ENCODE measurements around the gene CISH. TPM values are rescaled to one million over a fixed set of nuclear protein-coding genes. Genes with fewer than 3 reads are reported as not detected.

The CISH gene
- total RNA-seq, 1 donor from 2014 or later = 10.6 TPM

GRCh38 chr3:50617911-50618481, 6.4 kb upstream of the CISH start:
- ATAC-seq = no peak
- DNase-seq (ENCODE audit: low spot score) = no peak
- intact Hi-C loops (cut with DNase I) = no loop called here

- DNase-seq (ENCODE audit: low spot score) (no peak), ATAC-seq (peak; percentile 2)
- intact Hi-C loops (cut with DNase I) = no loop called here
Observed at GRCh38 chr3:50617096-50617791, 5.7 kb upstream of the CISH start, which contains the start of gene MAPKAPK3. Gene MAPKAPK3 (plus strand): TSS chr3:50617151. CDS start chr3:50617566, 415 bp downstream.

GRCh38 chr3:50616770-50617095, 5.2 kb upstream of the CISH start:
- intact Hi-C loops (cut with DNase I) = no loop called here
- DNase-seq (ENCODE audit: low spot score) (peak; percentile 97), ATAC-seq (peak; percentile 85)

- intact Hi-C loops (cut with DNase I) = no loop called here
- ATAC-seq (peak; percentile 70), DNase-seq (ENCODE audit: low spot score) (peak; percentile 89)
Observed at GRCh38 chr3:50616003-50616769, 4.6 kb upstream of the CISH start.

GRCh38 chr3:50615190-50615589, 3.6 kb upstream of the CISH start:
- intact Hi-C loops (cut with DNase I) = no loop called here
- no peak for ATAC-seq
- DNase-seq (ENCODE audit: low spot score) = no peak

- intact Hi-C loops (cut with DNase I) = no loop called here
- ATAC-seq (no peak), DNase-seq (ENCODE audit: low spot score) (no peak)
Observed at GRCh38 chr3:50612970-50613846, 1.6 kb upstream of the CISH start.

- DNase-seq (ENCODE audit: low spot score) (no peak), ATAC-seq (no peak)
- intact Hi-C loops (cut with DNase I) = no loop called here
Observed at GRCh38 chr3:50612234-50612882, 784 bp upstream of the CISH start.

GRCh38 chr3:50610992-50611463, 546 bp downstream of the CISH start:
- no peak for DNase-seq (ENCODE audit: low spot score)
- ATAC-seq = no peak
- intact Hi-C loops (cut with DNase I) = loop anchor here (2.0 kb wide), 1 partner anchor 38 kb away; no protein-coding TSS in a partner anchor

GRCh38 chr3:50610181-50610971, 1.2 kb downstream of the CISH start:
- DNase-seq (ENCODE audit: low spot score) (no peak), ATAC-seq (no peak)
- intact Hi-C loops (cut with DNase I) = loop anchor here (2.0 kb wide), 1 partner anchor 38 kb away; no protein-coding TSS in a partner anchor

GRCh38 chr3:50609763-50610085, 1.9 kb downstream of the CISH start:
- ATAC-seq (no peak), DNase-seq (ENCODE audit: low spot score) (no peak)
- intact Hi-C loops (cut with DNase I) = loop anchor here (2.0 kb wide), 1 partner anchor 37 kb away; no protein-coding TSS in a partner anchor

GRCh38 chr3:50609071-50609762, 2.4 kb downstream of the CISH start:
- intact Hi-C loops (cut with DNase I) = no loop called here
- ATAC-seq (no peak), DNase-seq (ENCODE audit: low spot score) (no peak)

GRCh38 chr3:50608278-50608677, 3.3 kb downstream of the CISH start:
- ATAC-seq = no peak
- intact Hi-C loops (cut with DNase I) = no loop called here
- no peak for DNase-seq (ENCODE audit: low spot score)

GRCh38 chr3:50607271-50608091, 4.1 kb downstream of the CISH start:
- intact Hi-C loops (cut with DNase I) = no loop called here
- no peak for ATAC-seq
- DNase-seq (ENCODE audit: low spot score) = no peak

GRCh38 chr3:50606596-50606995, 5.0 kb downstream of the CISH start:
- no peak for ATAC-seq
- DNase-seq (ENCODE audit: low spot score) = no peak
- intact Hi-C loops (cut with DNase I) = no loop called here

- no peak for DNase-seq (ENCODE audit: low spot score)
- ATAC-seq = no peak
- intact Hi-C loops (cut with DNase I) = no loop called here
Observed at GRCh38 chr3:50605901-50606326, 5.7 kb downstream of the CISH start.
